ENCODE results near the gene ACKR3.

ACKR3 gene

DNA sequence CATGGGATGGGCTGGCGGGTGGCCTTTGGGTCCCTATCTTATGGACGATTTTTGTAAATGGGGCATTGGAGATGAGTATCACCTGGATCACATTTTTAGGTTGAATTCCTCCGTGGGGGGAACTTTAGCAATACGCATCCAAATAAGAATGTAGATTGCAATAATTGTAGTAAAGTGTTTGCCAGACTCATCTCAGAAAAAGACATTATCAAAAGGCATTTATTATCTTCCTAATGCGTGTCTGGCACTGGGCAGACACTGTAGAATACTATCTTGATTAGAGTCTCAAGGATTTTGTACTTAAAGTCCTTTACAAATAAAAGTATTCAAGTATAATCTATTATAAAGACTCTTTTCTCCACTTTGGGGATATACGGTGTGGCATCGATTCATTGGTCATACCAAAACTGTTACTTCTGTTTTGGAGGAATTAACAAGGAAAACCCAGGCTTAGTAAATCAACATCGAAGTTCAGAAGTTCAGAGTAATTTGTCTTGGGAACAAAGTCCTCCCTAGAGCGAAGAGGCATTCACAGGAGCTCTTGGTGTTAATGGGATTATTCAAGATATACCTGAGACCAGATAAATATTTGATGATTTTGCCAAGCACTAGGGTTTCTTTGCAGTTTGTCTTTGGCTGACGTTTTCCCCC lies 578 bp upstream of the ACKR3 start:
- no peak for DNase-seq (ENCODE audit: low read depth, low spot score)

DNA sequence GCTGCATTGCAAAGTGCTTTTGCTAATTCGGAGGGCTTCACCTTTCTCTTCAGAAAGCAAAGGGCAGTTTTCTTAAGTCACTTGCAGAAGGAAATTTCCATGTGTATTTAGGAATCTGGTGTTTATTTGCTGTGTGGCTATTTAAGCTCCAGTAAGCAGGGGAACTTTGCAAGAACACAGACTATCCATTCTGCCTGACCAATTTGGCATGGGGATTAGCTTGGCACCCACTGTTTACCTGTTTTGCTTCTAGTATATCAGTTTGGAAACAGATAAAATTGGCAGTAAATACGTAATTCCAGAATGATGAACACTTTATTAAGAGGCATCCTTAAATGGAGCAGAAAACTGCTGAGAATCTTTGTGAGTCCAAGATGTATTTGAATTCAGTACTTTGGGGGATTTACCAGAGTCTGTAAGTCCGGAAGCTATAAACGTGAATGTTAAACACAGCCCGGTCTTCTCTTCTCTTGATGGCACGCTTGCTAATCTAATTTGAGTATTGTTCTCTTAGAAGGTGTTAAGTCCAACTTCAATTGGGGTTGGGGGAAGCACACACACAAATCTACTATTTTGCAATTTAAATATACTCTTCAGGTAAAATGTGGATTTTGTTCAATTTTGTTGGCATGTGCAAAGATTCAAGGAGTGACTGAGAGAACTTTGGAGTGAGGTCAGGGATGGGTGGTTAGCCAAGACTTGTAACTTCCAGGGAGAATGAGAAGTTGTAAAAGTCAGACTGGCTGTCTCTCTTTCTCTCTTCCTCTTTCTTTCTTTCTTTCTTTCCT lies 650 bp downstream of the ACKR3 start:
- DNase-seq (ENCODE audit: low read depth, low spot score) = no peak

DNA sequence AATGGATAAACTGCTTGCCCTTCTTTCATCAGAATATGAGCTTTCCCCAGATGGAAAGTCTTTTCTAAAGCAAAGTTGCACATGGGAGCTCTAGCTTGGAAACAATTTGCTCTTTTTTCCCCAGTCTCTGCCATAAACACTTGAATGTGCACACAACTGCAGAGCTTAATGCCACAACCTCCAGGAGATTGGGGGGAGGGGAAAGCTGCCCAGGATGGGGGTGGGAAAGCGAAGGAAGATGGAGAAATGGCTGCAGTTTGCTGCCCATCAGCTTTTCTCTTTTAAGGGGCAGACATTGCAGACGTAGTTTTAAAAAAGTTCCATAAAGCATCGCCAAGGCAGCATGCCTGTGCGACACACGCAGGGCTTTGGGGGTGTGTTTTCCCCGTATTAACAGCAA lies 1.5 kb downstream of the ACKR3 start:
- DNase-seq (ENCODE audit: low read depth, low spot score) = no peak

DNA sequence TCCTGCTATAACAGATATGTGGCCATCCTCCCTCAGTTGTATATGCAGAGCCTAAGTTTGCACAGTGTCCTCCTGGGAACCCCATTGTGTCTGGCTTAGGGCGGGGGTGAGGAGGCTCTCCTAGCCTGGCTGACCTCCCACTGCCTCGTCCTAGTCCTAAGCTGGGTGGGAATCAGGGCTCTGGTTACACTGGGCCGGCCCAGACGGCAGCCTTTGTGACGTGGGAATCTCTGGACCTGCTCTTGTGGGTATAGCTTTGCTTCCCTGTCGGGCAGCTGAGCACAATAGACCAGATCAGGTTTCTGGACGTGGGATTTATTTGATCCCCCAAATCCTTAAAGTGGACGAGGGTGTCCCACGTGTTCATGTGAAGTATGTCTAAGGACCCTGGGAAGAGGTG lies 2.9 kb downstream of the ACKR3 start:
- no peak for DNase-seq (ENCODE audit: low read depth, low spot score)

DNA sequence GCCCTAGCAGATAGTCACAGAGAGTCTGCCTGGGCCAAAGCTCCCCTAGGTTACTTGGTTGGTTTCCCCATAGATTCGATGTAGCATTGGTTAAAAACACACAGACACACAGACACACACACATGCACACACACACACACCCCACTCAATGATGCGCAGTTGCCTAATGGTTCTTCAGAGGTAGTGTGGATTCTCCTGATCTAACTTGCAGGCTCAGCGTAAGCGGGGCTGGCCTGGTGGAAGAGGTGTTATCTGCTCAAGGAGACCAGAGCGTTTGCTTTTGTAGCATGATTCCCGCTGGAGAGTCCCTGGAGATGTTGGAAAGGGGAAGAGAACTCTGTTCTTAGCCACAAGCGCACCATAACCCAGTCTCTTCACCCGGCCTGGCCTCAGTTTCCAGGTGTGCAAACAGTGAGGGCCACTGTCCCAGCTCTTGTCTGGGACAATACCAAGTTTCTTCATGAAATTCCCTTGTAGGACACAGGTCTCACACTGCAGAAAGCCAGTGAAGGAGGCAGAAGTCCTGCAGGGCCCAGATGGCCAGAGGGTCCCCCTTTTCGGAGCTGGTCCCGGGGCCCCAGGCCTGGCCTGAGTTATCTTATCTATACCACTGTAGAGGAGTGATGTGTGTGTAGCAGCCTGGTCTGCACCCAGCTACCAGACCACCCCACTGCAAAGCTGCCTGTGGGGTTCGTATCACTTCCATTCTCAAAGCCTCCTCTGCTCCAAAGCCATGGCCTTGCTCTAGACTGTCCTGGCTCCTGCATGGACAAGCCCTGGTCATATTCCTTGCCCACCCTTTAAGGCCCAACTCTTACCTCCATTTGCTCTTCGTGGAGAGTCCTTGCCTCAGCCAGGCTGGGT lies 3.7 kb downstream of the ACKR3 start:
- DNase-seq (ENCODE audit: low read depth, low spot score) = no peak

DNA sequence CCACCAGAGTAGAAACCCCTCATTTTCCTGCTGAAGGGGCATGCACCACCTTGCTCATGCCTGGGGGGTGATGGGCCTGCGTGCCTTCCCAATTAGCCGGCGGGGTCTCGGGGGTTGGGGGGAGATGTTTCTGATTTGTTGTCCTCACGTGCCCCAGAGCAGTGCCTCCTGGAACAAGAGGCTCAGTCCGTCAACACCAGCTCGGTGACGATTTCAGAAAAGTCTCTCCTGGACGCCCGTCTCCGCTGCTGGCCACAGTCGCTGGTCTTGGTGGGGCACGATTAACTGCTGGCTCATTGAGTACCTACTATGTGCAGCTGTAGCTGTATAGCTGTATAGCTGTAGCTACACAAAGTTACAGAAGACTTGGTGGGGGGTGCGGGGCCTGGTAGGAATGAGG lies 4.4 kb downstream of the ACKR3 start:
- no peak for DNase-seq (ENCODE audit: low read depth, low spot score)

DNA sequence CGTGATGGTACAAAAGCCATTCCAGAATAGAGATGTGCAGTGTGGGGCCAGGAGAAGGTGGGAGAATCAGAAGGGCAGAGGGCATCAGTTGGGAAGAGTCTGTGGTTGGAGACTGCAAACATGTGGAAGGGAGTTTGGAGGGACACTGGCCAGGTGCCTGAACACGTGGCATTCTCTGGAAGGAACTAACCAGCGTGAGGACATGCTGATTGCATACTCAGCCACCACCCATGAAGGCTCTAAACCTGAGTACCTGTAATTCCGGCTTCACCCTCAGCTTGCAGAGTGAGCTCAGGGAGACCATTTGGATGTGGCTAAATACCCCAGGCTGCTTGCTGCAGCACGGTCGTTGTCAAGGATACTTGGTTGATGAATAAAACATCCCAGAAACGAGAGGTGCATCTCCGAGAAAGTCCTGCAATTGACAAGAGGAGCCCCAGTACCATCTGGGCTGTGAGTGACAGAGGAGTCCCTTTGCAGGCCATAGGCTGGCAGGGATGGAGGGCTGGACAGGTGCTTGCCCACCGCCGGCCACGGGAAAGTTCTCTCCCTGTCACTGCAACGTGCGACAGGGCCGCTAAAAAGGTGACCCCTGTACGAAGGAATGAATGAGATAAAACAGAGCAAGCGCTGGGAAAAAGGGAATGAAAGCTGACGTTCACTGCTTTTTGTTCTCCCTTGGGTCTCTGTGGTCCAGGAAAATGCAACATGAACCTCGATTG lies 5.0 kb downstream of the ACKR3 start:
- no peak for DNase-seq (ENCODE audit: low read depth, low spot score)

DNA sequence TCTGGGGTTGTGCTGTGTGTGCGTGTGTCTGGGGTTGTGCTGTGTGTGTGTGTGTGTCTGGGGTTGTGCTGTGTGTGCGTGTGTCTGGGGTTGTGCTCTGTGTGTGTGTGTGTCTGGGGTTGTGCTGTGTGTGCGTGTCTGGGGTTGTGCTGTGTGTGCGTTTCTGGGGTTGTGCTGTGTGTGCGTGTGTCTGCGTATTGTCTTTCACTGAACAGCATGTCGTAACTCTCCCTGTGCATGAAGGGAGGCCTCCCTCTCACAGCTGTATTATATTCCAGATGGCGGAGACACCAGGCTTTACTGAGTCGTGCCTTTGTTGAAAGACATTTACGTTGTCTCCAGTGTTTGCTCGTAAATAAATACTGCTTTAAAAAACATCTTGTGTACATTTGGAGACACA lies 5.9 kb downstream of the ACKR3 start:
- DNase-seq (ENCODE audit: low read depth, low spot score) = no peak

DNA sequence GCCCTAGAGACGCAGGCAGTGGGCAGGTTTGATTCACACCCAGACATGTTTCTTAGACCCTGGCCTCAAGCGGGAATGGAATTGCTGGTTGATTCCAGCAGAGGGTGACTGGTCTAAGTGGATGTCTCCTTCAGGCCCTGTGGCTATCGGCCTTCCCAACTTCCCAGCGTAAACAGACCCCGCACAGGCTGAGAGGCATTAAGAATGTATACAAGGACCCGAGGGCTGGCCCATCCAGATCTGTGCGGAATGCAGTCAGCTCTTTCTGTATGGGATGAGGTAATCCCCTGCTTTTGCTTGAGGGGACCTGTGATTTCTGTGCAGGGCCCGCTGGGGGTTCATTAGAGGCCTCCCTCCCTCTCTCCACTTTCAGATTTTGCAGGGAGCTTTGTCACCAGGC lies 6.5 kb downstream of the ACKR3 start:
- no peak for DNase-seq (ENCODE audit: low read depth, low spot score)

DNA sequence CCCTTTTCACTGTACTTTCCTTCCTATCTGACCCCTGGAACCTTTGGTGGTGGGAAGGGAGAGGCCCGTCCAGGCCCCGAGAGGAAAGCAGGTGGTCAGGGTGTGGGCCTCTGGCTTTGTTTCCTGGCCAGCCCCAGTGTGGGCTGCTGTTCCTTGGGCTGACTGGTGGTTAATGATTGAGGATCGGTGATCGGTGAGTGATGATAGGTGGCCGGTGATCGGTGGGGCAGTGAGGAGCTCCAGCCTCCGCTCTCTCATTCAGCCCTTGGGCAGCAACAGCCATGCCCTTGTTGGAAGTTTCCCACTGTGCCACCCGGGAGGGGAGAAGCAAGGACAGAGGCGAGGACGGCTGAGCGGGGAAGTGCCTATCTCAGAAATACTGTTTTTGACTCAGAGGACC lies 7.3 kb downstream of the ACKR3 start:
- no peak for DNase-seq (ENCODE audit: low read depth, low spot score)

DNA sequence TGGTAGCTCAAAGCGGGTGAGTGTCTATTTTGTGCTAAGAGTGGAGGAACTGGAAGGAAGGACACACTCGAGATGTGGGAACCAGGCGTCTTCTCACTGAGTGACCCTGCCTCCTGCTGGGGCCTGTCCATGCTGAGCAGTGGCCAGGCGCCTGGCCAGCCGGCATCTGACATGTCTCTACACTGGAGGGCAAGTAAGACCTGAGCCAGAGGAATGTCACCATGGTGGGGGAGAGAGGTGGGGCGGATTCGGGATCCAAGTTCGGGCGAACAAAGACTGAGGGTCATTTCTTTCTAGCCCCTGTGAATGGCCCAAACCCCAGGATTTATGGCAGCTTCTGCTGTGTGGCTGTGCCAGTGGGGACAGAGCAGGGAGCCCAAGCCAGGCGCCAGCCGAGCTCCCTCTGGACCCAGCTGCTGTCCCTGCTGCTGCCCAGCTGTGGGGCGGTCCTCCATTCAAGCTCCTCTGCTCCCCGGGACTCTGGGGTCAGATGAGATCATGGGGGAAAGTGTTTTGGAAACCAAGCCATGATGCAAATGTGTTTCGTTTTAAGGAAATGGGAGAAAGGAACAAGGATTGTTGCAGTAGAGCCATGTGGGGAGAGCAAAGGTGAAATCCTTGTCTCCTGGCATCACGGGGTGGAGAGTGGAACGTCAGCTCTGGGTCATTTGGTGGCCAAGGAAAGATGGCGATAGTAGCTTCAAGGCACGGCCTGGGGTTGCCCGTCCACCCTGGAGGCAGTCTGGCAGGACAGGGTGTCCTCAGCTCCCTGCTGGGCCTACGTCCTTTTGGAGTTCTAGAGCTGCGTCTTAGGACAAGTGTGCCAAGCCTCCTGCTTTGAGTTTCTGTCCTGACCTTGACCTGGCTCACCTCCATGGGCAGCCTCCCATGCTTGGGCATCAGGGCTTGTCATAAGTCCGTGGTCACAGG lies 8.1 kb downstream of the ACKR3 start:
- no peak for DNase-seq (ENCODE audit: low read depth, low spot score)

DNA sequence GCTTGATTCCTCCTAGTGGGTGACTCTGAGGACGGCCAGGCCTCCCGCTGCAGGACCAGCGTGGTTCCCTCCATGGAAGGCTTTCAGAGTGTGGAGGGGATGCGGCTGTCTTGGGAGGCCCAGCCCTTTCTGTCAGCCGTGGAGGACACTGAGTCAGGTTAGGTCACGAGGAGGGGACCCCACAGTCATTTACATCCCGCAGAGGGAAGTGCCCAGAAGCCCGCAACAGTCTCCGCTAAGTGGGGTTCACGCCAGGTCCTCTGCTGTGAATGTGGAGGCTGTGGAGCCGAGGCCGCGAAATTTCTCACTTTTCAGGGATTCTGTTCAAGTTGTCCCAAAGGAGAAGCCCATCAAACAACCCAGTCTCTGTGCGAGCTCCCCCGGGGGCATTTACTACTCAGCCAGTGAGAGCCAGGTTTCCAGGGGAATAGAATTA lies 8.8 kb downstream of the ACKR3 start:
- DNase-seq (ENCODE audit: low read depth, low spot score) = no peak

DNA sequence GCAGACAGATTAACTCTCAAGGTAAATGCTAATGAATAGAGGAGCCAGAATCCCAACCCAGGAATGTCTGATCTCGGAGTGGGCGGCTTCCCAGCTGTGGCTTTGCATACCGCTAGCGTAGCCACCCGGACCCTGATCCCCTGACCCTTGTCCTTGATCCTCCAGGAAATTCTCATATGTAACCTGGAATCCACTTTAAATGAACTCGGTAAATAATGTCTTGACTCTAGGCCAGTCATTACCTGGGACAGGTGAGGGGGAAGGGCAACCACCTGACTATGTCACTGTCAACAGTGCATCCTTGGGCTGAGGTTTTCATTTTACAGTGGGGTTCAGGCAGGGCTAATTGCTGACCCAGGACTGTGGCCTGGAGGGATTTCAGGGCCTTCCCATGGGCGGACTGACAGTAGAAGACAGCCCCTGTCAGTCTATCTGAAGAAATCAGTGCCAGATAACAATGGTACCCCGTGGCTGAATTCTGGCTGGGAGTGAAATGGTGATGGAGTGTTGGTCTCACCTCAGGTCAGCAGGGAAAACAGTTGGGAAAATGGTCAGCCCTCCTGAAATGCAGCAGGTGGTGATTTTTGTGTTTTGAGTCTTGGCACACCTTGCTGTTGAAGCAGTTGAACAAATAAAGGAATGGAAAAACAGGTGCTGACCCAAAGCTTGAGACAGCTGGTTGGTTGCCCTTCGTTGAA lies 9.6 kb downstream of the ACKR3 start:
- no peak for DNase-seq (ENCODE audit: low read depth, low spot score)

DNA sequence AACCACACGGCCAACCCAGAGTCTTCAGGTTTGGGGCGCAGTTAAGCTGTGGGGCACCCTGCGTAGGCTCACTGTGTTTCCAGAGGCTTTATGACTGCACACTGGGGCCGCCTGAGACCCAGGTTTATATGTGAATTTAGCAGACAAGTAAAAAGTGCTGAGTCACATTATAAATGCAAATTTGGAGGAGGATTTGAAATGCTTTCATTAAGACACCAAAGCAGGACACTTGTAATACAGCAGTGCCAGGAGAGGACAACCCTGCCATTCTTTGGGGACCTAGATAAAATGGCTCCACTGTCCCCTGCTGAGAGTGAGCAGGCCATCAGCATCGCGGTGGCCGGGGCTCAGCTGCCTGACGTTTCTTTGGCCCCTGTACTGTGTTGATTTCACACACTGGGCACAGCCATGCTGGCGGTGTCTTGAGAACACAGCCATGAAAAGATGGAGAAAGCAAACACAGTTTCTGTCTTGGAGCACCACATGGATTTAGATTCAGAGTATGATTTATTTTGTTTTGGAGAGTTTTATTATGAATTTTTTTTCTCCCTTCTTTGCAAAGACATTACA lies 10.2 kb downstream of the ACKR3 start:
- no peak for DNase-seq (ENCODE audit: low read depth, low spot score)

DNA sequence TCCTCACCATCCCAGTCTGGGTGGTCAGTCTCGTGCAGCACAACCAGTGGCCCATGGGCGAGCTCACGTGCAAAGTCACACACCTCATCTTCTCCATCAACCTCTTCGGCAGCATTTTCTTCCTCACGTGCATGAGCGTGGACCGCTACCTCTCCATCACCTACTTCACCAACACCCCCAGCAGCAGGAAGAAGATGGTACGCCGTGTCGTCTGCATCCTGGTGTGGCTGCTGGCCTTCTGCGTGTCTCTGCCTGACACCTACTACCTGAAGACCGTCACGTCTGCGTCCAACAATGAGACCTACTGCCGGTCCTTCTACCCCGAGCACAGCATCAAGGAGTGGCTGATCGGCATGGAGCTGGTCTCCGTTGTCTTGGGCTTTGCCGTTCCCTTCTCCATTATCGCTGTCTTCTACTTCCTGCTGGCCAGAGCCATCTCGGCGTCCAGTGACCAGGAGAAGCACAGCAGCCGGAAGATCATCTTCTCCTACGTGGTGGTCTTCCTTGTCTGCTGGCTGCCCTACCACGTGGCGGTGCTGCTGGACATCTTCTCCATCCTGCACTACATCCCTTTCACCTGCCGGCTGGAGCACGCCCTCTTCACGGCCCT lies 11.2 kb downstream of the ACKR3 start:
- DNase-seq (ENCODE audit: low read depth, low spot score) = no peak

DNA sequence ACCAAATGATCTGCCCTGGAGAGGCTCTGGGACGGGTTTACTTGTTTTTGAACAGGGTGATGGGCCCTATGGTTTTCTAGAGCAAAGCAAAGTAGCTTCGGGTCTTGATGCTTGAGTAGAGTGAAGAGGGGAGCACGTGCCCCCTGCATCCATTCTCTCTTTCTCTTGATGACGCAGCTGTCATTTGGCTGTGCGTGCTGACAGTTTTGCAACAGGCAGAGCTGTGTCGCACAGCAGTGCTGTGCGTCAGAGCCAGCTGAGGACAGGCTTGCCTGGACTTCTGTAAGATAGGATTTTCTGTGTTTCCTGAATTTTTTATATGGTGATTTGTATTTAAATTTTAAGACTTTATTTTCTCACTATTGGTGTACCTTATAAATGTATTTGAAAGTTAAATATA lies 11.9 kb downstream of the ACKR3 start:
- DNase-seq (ENCODE audit: low read depth, low spot score) = no peak

DNA sequence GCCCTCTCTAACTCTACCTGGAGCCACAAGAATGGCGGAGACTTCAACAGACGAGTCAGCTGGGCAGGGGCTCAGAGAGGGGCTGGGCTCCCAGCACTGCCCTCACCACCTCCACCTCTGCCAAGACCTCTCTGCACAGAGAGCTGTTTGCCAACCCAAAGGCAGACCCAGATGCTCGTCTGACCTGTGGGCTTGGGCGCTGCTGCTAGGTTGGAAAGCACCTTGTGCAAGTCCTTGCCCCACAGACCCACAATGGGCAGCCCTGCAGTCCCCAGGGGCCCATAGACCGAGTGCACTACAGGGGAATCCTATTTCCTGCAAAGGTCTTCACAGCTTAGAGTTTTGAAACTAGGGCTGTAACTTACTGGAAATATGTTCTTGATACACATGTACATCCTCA lies 13.3 kb downstream of the ACKR3 start:
- no peak for DNase-seq (ENCODE audit: low read depth, low spot score)

DNA sequence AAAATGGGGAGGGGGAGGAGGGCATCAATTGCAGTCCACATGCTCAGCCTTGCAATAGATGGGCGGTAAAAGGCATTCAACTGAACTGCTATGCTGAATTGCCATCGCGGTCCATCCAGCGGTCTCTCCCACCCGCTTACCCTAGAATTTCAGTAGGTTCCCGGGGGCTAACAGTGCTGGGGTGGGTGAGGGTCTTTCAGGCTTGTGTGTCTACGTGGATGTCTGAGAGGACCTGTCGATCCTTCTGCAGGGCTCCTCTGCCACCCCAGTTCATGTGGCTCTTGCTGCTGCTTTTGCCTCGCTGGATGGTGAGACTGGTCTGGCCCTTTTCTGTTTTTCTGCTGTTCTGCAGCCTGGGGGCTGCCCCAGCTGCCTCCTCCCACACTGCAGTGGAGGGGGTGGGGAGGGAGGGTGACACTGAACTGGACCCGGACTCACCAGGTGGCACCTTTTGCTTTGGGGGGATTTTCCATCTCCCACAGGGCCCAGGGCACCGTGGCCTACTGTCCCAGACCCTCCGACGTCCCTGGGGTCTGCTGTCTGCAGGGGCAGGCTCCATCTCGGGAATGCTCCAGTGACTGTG lies 14.1 kb downstream of the ACKR3 start:
- no peak for DNase-seq (ENCODE audit: low read depth, low spot score)

Data from iPS DF 19.7 (cell line).